HEK293T (cell line): ENCODE data around the gene RCAN2.

Experiments used
- CTCF ChIA-PET: fragments of 350-600 bp; formaldehyde crosslinking; extraction: SDS; loops from one replicate; lab custom pipeline; 2021; ENCODE audit warnings: antibody characterized with exemption, inconsistent platforms; lab: Yijun Ruan, JAX
- POLR2A ChIA-PET: fragments of 350-600 bp; formaldehyde crosslinking; extraction: SDS; loops from one replicate; lab custom pipeline; 2020; ENCODE audit warnings: antibody characterized with exemption, inconsistent platforms; lab: Yijun Ruan, JAX
- DNase-seq: peaks from one replicate; pipeline ENCODE4 v3.0.0; 2012; ENCODE audit warnings: mixed read lengths; ENCODE audit errors: extremely low spot score
- ARNT ChIP-seq: fragments of 450-650 bp; IDR thresholded peaks from 2 replicates; pipeline ENCODE4 v1.6.1; 2017; ENCODE audit warnings: mild to moderate bottlenecking
- BHLHE40 ChIP-seq: fragments of 450-650 bp; IDR thresholded peaks from 2 replicates; pipeline ENCODE4 v1.6.1; 2016; ENCODE audit warnings: mild to moderate bottlenecking, moderate library complexity, borderline replicate concordance
- CTBP1 ChIP-seq: fragments of 450-650 bp; IDR thresholded peaks from 2 replicates; pipeline ENCODE4 v1.6.1; 2016; ENCODE audit warnings: borderline replicate concordance
- ELF4 ChIP-seq: fragments of 450-650 bp; IDR thresholded peaks from 2 replicates; pipeline ENCODE4 v1.6.1; 2017; ENCODE audit warnings: antibody characterized with exemption
- FOXA1 ChIP-seq: fragments of 450-650 bp; IDR thresholded peaks from 2 replicates; pipeline ENCODE4 v1.6.1; 2016; ENCODE audit warnings: mild to moderate bottlenecking
- FOXK2 ChIP-seq: fragments of 450-650 bp; IDR thresholded peaks from 2 replicates; pipeline ENCODE4 v1.6.1; 2016; ENCODE audit warnings: mild to moderate bottlenecking
- FOXM1 ChIP-seq: fragments of 450-650 bp; IDR thresholded peaks from 2 replicates; pipeline ENCODE4 v1.6.1; 2017; ENCODE audit warnings: mild to moderate bottlenecking, borderline replicate concordance
- HDGF ChIP-seq: fragments of 450-650 bp; IDR thresholded peaks from 2 replicates; pipeline ENCODE4 v1.6.1; 2017; ENCODE audit warnings: antibody characterized with exemption, borderline replicate concordance
- L3MBTL2 ChIP-seq: fragments of 450-650 bp; conservative IDR thresholded peaks from 2 replicates; pipeline ENCODE4 v1.6.1; 2016; ENCODE audit warnings: mild to moderate bottlenecking
- LEF1 ChIP-seq: fragments of 450-650 bp; IDR thresholded peaks from 2 replicates; pipeline ENCODE4 v1.6.1; 2017; ENCODE audit warnings: mild to moderate bottlenecking, borderline replicate concordance
- NFRKB ChIP-seq: fragments of 450-650 bp; IDR thresholded peaks from 2 replicates; pipeline ENCODE4 v1.6.1; 2016; ENCODE audit warnings: mild to moderate bottlenecking, moderate library complexity
- SP1 ChIP-seq: fragments of 450-650 bp; IDR thresholded peaks from 2 replicates; pipeline ENCODE4 v1.6.1; 2017
- SUZ12 ChIP-seq: fragments of 450-650 bp; IDR thresholded peaks from 2 replicates; pipeline ENCODE4 v1.6.1; 2016; ENCODE audit warnings: mild to moderate bottlenecking
- TARDBP ChIP-seq: fragments of 450-650 bp; IDR thresholded peaks from 2 replicates; pipeline ENCODE4 v1.6.1; 2016
- ZNF384 ChIP-seq: fragments of 450-650 bp; IDR thresholded peaks from 2 replicates; pipeline ENCODE4 v1.6.1; 2016
- TF ChIP-seq, protein P1 (sequence below): fragments of 450-650 bp; IDR thresholded peaks from 2 replicates; pipeline ENCODE4 v1.6.1; 2016

The RCAN2 gene

DNA sequence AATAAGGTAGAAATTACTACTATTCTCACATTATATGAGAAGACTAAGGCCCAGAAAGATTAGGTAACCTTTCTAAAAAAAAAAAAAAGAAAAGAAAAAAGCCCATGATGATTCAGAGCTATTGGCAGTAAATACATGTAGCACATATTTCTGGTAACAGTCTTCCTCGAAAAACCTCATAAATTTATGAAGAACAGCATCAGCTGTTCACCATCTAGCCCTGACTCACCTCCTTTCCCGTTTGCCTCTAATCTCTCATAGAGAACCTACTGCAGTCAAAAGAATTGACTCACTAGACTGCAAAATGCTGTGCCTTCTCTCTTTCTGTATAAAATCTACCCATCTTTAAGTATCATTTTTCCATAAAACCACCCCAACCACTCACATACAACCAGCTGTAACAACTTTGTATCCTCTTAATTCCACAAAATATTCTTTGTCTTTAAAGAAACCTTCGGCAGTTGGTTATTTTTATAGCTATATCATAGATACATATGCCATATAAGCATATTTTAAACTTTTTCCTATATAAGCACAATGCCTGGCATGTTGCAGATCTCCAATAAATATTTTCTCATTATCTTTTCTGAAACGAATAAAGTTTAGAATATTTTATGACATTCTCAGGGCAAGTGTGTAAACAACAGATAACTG lies 167.8 kb downstream of the RCAN2 start:
- no peak for TF ChIP-seq ZNF384
- no peak for TF ChIP-seq LEF1
- no peak for TF ChIP-seq FOXK2
- TF ChIP-seq HDGF = no peak
- TF ChIP-seq L3MBTL2 = no peak
- TF ChIP-seq SP1 = no peak
- no peak for TF ChIP-seq BHLHE40
- TF ChIP-seq TARDBP = no peak
- TF ChIP-seq ARNT = no peak
- TF ChIP-seq CTBP1 = no peak
- no peak for TF ChIP-seq NFRKB
- TF ChIP-seq ELF4 = no peak
- TF ChIP-seq, protein P1, sequence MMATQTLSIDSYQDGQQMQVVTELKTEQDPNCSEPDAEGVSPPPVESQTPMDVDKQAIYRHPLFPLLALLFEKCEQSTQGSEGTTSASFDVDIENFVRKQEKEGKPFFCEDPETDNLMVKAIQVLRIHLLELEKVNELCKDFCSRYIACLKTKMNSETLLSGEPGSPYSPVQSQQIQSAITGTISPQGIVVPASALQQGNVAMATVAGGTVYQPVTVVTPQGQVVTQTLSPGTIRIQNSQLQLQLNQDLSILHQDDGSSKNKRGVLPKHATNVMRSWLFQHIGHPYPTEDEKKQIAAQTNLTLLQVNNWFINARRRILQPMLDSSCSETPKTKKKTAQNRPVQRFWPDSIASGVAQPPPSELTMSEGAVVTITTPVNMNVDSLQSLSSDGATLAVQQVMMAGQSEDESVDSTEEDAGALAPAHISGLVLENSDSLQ = no peak
- TF ChIP-seq FOXA1 = no peak
- no peak for TF ChIP-seq SUZ12
- no peak for TF ChIP-seq FOXM1
- CTCF ChIA-PET = no interaction called here
- POLR2A ChIA-PET = no interaction called here

DNA sequence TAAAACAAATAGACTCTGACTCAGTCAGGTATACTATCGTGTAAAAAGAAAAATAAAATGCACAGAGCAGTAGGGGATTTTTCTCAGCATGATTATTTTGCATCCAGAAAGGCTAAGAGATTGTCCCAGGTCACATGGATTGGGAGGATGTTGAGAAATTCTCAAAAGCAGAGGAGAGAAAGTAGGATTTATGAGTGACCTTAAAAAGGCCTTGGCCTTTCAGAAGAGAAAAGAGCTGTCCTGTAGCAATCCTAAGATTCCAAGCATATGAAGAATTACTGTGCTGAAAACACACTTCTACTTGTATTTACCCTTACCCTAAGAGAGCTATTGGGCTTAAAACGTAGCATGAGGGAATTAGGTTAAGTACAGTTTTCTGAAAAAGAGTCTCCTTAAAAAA lies 170.7 kb downstream of the RCAN2 start:
- no peak for DNase-seq
- POLR2A ChIA-PET = no interaction called here
- CTCF ChIA-PET = no interaction called here
- TF ChIP-seq FOXM1 (no peak), LEF1 (no peak), SUZ12 (no peak), NFRKB (no peak), ARNT (no peak), FOXK2 (no peak), HDGF (no peak), SP1 (no peak), ELF4 (no peak), BHLHE40 (no peak), L3MBTL2 (no peak)

More for the DNA sequence above, 167.8 kb downstream of the RCAN2 start:
- DNase-seq = no peak

DNA sequence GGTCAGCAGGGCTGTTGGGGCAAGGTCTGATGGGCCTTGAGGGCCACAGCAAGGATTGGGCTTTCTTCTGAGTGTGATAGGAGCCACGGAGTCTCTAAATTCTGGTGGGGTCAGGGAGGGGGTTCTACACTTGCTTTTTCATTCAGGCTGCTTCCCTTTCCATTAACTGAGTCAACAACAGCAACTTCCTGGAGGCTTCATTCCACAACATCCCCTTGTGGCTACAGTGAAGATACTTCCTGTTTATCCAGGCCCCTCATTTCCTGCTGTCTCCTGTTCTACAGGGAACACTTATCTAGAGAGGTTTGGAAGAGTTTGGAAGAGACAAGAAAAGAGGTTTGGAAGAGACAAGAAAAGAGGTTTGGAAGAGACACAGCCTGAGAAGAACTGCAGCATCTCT lies 175.7 kb downstream of the RCAN2 start:
- DNase-seq = no peak
- ChIA-PET POLR2A (no interaction called here), CTCF (no interaction called here)
- TF ChIP-seq FOXA1 (no peak), NFRKB (no peak), ZNF384 (no peak), SUZ12 (no peak), FOXK2 (no peak), ARNT (no peak), ELF4 (no peak), SP1 (no peak), FOXM1 (no peak), BHLHE40 (no peak), TARDBP (no peak), CTBP1 (no peak), L3MBTL2 (no peak), LEF1 (no peak)
- TF ChIP-seq, protein P1 = no peak

DNA sequence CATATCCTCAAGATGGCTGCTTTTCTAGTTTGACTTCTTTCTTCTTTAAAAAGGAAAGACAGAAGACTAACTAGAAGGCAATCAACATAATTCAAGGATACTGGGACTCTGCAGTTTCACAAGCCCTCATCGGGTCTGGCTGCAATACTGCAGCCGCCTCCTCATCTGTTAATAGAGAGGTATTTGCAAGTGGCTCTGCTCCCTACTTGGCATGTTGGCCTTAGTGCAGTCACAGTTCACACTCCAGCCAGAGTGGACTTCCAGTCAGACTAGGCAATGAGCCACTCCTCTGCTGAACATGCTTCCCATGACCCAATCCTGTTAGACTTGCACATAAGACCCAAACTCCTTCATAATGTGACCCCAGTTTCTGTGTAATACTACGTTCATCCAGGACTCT lies 178.6 kb downstream of the RCAN2 start:
- ChIA-PET POLR2A (no interaction called here), CTCF (no interaction called here)
- TF ChIP-seq FOXM1 (no peak), ARNT (no peak), CTBP1 (no peak), LEF1 (no peak), NFRKB (no peak)
- DNase-seq = no peak

DNA sequence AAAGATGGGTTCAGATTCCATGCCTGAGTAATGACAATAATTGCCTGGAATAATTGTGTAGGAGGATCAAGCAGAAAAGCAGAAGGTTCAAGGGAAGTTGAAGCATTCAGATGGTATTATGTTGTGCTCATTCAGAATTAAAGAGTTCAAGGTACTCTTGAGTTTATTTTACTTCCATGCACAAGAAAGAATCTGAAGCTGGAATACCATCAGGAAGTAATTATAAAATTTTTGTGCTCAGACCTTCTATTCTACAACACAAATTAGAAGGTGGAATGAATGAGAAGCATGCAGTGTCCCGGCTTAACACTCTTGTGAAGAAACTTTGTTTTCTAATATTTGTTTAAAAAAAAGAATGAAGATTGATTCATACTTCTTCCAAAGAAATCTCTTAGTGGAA lies 181.1 kb downstream of the RCAN2 start:
- TF ChIP-seq FOXA1 (no peak), FOXM1 (no peak), BHLHE40 (no peak), LEF1 (no peak), TARDBP (no peak), L3MBTL2 (no peak), NFRKB (no peak), ELF4 (no peak), ARNT (no peak), SP1 (no peak), HDGF (no peak), ZNF384 (no peak), FOXK2 (no peak), CTBP1 (no peak), SUZ12 (no peak)
- TF ChIP-seq, protein P1 = no peak
- DNase-seq = no peak
- ChIA-PET CTCF (no interaction called here), POLR2A (no interaction called here)

DNA sequence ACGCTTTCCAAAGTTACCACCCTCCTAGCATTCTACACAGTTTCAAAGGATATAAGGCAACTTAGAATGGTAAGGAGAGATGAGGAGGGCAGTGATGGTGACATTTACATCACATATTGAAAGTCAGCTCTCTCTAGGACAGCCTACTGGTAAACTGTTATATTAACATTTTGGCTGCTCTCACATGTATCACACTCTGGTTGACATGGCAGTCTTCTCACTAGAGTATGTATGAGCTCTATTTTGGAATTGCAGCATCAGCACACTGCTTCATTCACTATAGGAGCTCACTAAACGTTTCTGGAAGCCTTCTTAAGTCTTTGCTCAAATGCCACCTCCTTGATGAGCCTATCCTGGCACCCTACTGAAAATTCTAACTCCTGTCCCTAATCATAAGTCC lies 184.8 kb downstream of the RCAN2 start:
- TF ChIP-seq ARNT = no peak
- no peak for TF ChIP-seq BHLHE40
- TF ChIP-seq FOXK2 = no peak
- TF ChIP-seq FOXM1 = no peak
- no peak for TF ChIP-seq NFRKB
- no peak for TF ChIP-seq SUZ12
- TF ChIP-seq ELF4 = no peak
- TF ChIP-seq, protein P1 = no peak
- no peak for TF ChIP-seq SP1
- CTCF ChIA-PET = no interaction called here
- no peak for DNase-seq
- POLR2A ChIA-PET = interaction anchor here (1.3 kb wide), 1 partner anchor 19 kb away, joined by 3 read pairs; no protein-coding TSS in a partner anchor
